Measurements from ENCODE around the gene PEF1.

DNA sequence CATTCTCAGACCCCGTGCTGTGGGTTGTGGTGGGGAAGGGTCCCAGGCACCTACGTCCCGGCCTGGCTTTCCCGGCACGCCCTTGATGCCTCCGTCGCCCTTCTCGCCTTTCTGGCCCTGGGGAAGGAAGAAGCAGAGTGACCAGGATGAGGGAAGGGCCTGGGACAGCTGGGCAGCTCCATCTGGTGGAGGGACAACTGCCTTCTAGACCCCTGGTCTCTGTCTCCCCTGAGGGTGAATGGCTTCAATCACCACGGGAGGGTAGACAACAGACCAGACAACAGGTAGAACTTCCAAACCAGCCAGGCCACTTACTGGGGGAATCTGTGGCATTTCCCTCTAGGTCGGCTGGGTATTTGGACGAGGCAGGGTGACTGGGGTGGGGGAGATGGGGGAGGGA is 47.3 kb upstream of the PEF1 start:
- TF ChIP-seq, protein P1, sequence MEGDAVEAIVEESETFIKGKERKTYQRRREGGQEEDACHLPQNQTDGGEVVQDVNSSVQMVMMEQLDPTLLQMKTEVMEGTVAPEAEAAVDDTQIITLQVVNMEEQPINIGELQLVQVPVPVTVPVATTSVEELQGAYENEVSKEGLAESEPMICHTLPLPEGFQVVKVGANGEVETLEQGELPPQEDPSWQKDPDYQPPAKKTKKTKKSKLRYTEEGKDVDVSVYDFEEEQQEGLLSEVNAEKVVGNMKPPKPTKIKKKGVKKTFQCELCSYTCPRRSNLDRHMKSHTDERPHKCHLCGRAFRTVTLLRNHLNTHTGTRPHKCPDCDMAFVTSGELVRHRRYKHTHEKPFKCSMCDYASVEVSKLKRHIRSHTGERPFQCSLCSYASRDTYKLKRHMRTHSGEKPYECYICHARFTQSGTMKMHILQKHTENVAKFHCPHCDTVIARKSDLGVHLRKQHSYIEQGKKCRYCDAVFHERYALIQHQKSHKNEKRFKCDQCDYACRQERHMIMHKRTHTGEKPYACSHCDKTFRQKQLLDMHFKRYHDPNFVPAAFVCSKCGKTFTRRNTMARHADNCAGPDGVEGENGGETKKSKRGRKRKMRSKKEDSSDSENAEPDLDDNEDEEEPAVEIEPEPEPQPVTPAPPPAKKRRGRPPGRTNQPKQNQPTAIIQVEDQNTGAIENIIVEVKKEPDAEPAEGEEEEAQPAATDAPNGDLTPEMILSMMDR (IDR thresholded peaks at IDR 0.05) = no peak
- no peak for TF ChIP-seq POLR2A (IDR thresholded peaks at IDR 0.05)

Measured in thyroid gland (tissue), 4 donors.